Esophagus muscularis mucosa (tissue), 4 donors: ENCODE results near the gene LANCL2. TPM values are rescaled to one million over a fixed set of nuclear protein-coding genes. Genes with fewer than 3 reads are reported as not detected.
A peak's percentile ranks its signal among the peaks of the same experiment; 100 is the strongest.

Experiments used
- DNase-seq: peaks from one replicate; pipeline ENCODE4 v3.0.0-alpha.2; 2017; ENCODE audit errors: extremely low spot score
- H3K27ac ChIP-seq, 4 donors: fragments of 200-600 bp; sonication (generic); replicated peaks in 1 of 4; 1 replicate in 3 of 4; 2 replicates in 1 of 4; pipeline ENCODE4 v1.5.1; 2016 to 2019; ENCODE audit warnings: mild to moderate bottlenecking in 1 of 4
- H3K27me3 ChIP-seq, 4 donors: fragments of 200-600 bp; sonication (generic); one replicate each; pipeline versions ENCODE4 v1.5.1 to v1.6.0; 2016 to 2019
- H3K36me3 ChIP-seq, 4 donors: fragments of 200-600 bp; sonication (generic); one replicate each; pipeline ENCODE4 v1.5.1; 2016 to 2019
- H3K4me1 ChIP-seq, 4 donors: fragments of 200-600 bp; sonication (generic); one replicate each; pipeline ENCODE4 v1.5.1; 2016 to 2019
- H3K4me3 ChIP-seq, 4 donors: fragments of 200-600 bp; sonication (generic); 1 replicate in 2 of 4; 2 replicates in 2 of 4; pipeline ENCODE4 v1.5.1; 2016 to 2019; ENCODE audit warnings: mild to moderate bottlenecking in 4 of 4, moderate library complexity in 1 of 4
- H3K9me3 ChIP-seq, 4 donors: fragments of 200-600 bp; sonication (generic); 1 replicate in 3 of 4; 2 replicates in 1 of 4; pipeline ENCODE4 v1.5.1; 2016 to 2019
- EP300 ChIP-seq: sonication (generic); formaldehyde crosslinking; IDR thresholded peaks from one replicate; pipeline ENCODE4 v1.6.1; 2017; ENCODE audit warnings: antibody characterized with exemption
- POLR2A ChIP-seq: fragments of 450-650 bp; IDR thresholded peaks from one replicate; pipeline ENCODE4 v1.6.1; 2017; ENCODE audit warnings: antibody characterized with exemption, moderate library complexity, mild to moderate bottlenecking, low read depth
- POLR2AphosphoS5 ChIP-seq, 2 donors: sonication (generic); formaldehyde crosslinking; IDR thresholded peaks; one replicate each; pipeline ENCODE4 v1.6.1; 2017; ENCODE audit warnings: antibody characterized with exemption in 2 of 2
- WGBS: methylation state at CpG from one replicate; pipeline ENCODE4 v1.1.5; 2018; 5-methylcytosine and 5-hydroxymethylcytosine counted together
- intact Hi-C: fragments of 100-400 bp; cut with DNase I; formaldehyde crosslinking; loops from one replicate; pipeline ENCODE4 v1.15.1; 2023
- total RNA-seq, 4 donors: library from RNA; depleted of rRNA; stranded (reverse); fragments of >200 nt; gene quantifications; one replicate each; pipeline versions ENCODE4 v1.1.0 to v1.2.1, GENCODE V29; 2016
- TF ChIP-seq, protein P1 (sequence below), 3 experiments: fragments of 200-600 bp in 2 of 3; fragments of 450-650 bp in 1 of 3; sonication (generic) in 2 of 3; IDR thresholded peaks; one replicate each; pipeline ENCODE4 v1.5.1; 2017 to 2019; ENCODE audit warnings: antibody characterized with exemption in 3 of 3, mild to moderate bottlenecking in 2 of 3, moderate library complexity in 1 of 3

The LANCL2 gene
- total RNA-seq, 4 donors from 2014 or later = 10.0 to 11.8 (median 10.7) TPM

DNA sequence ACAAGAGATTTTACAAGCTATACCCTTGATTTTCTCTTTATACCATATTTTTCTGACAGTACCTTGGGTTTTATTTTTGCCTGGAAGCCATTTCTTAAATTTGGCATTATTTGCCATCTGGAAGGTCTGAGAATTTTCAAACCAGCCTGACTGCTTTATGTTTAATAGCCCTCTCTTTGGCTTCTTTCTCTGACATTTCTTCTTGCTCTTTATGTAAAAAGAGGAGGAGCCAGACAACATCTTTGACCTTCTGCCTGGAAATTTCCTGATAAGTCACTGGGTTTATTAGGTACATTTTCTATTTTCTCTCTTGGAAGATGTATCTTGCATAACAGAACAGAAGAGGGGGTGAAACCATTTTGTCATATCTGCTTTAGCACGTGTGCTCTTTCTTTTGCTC lies 79.6 kb downstream of the LANCL2 start:
- 83% methylated on average over 1 of the region's 1 CpG for WGBS
- Histone ChIP-seq H3K4me1 (no peaks in the 10 kb centered on the region), H3K27me3 (peaks cover 0 to 15% (median 0%) of the 10 kb centered on the region in 4 donors), H3K9me3 (no peaks in the 10 kb centered on the region), H3K36me3 (no peaks in the 10 kb centered on the region), H3K27ac (no peak overlapping the region), H3K4me3 (no peak overlapping the region)
- no peak for DNase-seq
- intact Hi-C loops = no loop called here
- TF ChIP-seq POLR2A = no peak
- TF ChIP-seq, protein P1, sequence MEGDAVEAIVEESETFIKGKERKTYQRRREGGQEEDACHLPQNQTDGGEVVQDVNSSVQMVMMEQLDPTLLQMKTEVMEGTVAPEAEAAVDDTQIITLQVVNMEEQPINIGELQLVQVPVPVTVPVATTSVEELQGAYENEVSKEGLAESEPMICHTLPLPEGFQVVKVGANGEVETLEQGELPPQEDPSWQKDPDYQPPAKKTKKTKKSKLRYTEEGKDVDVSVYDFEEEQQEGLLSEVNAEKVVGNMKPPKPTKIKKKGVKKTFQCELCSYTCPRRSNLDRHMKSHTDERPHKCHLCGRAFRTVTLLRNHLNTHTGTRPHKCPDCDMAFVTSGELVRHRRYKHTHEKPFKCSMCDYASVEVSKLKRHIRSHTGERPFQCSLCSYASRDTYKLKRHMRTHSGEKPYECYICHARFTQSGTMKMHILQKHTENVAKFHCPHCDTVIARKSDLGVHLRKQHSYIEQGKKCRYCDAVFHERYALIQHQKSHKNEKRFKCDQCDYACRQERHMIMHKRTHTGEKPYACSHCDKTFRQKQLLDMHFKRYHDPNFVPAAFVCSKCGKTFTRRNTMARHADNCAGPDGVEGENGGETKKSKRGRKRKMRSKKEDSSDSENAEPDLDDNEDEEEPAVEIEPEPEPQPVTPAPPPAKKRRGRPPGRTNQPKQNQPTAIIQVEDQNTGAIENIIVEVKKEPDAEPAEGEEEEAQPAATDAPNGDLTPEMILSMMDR (IDR thresholded peaks at IDR 0.05) = no peak
- TF ChIP-seq POLR2AphosphoS5 (IDR thresholded peaks at IDR 0.05) = no peak
- TF ChIP-seq EP300 = no peak

DNA sequence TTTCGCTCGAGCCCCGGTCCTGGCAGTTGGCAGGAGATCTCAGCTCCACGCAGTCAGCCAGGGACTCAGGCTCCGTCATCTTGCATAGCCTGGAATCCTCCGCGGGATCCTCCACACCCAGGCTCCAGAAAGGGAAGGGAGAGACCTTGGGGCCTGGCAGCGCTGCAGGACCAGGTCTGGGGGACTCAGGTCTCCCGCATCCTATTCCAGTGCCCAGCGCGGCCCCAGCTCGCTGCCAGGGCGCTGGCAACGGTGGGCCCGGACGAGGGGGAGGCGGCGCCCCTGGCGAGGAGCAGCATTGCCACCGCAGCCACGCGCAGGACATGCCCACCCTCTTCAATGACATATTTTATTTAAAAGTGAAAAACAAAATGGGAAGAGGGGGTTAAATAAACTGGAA lies 83.4 kb downstream of the LANCL2 start:
- H3K36me3 ChIP-seq = no peaks in the 10 kb centered on the region
- H3K9me3 ChIP-seq = no peaks in the 10 kb centered on the region
- H3K27me3 ChIP-seq = peaks cover 0 to 18% (median 0%) of the 10 kb centered on the region in 4 donors
- H3K27ac ChIP-seq = no peak overlapping the region
- WGBS = 86% methylated on average over 19 of the region's 22 CpGs
- TF ChIP-seq, protein P1 (IDR thresholded peaks at IDR 0.05) = no peak
- TF ChIP-seq EP300 (no peak), POLR2AphosphoS5 (IDR thresholded peaks at IDR 0.05) (no peak), POLR2A (no peak)
- intact Hi-C loops = no loop called here
- H3K4me1 ChIP-seq = no peaks in the 10 kb centered on the region
- DNase-seq = no peak
- no peak overlapping the region for H3K4me3 ChIP-seq

DNA sequence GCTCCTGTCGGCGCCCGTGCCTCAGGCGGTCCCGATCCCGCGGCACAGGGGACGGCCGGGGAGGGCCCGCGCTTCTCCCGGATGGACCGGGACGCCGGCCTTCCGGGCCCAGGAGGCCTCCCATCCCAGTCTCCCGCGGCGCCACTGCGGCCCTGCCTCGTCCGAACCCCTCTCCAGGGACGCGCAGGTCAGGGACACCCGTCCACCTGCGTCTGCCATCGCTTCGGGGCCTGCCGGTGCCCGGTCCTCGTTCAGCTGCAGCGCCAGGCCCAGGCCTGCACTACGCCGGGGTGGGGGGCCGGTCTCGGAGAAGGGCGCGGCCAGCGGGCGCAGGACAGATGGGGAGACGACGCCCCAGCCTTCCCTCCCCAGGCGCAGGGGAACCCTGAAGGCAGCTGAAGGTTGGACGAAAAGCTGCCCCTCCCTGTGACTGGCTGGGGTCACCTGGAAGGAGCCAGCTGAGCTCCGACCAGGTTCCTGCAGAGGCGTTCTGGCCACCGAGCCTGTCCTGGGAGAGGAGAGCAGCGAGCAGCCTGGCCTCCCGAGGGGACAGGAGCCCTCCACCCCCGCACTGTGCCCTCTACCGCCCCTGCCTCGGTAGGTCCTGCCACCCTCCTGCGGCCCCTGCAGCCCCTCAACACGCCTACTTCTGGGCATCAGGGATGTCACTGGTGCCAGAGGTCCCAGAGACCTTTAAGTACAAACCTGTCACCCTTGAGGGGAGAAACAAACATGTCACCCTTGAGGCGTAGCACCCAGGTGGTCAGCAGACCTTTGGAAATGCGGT lies 84.3 kb downstream of the LANCL2 start:
- WGBS = 58% methylated on average over 12 of the region's 56 CpGs

DNA sequence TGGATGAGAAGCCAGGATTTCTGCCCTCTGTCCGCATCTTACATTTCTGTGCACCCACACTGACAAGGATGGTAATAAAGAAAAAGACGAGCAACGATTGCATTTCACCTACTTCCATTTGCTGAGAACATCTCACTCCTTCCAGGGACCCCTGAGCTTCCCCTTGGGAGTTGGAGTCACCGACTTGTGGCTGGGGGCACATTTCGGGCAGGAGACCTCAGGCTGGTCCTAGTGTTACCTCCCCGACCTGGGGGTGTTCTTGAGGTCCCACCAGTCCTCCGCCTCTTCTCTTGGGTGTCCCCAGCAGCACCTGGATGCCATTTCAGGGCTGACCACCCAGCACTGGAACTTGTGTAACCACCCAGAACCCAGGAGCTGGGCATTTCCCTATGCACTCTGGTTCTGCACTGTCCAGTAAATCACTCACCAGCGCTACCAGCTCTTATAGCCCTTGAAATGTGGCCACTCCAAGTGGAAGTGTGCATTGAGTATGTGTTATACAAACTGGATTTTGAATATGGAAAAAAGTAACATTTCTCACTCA lies 84.9 kb downstream of the LANCL2 start:
- Histone ChIP-seq H3K27me3 (peaks cover 0 to 18% (median 0%) of the 10 kb centered on the region in 4 donors), H3K9me3 (no peaks in the 10 kb centered on the region), H3K4me1 (no peaks in the 10 kb centered on the region), H3K36me3 (no peaks in the 10 kb centered on the region), H3K27ac (no peak overlapping the region), H3K4me3 (no peak overlapping the region)
- peak; percentile 70 for DNase-seq
- TF ChIP-seq POLR2AphosphoS5 (IDR thresholded peaks at IDR 0.05) (no peak), EP300 (no peak), POLR2A (no peak)
- TF ChIP-seq, protein P1 (IDR thresholded peaks at IDR 0.05) = no peak
- 97% methylated on average over 7 of the region's 8 CpGs for WGBS
- intact Hi-C loops = no loop called here

More for the DNA sequence above, 84.3 kb downstream of the LANCL2 start:
- H3K4me3 ChIP-seq = no peak overlapping the region
- DNase-seq = peak; percentile 81
- H3K36me3 ChIP-seq = no peaks in the 10 kb centered on the region
- peaks cover 0 to 18% (median 0%) of the 10 kb centered on the region in 4 donors for H3K27me3 ChIP-seq
- no peaks in the 10 kb centered on the region for H3K9me3 ChIP-seq
- no peak for TF ChIP-seq POLR2A
- TF ChIP-seq EP300 = no peak
- no peak for TF ChIP-seq POLR2AphosphoS5 (IDR thresholded peaks at IDR 0.05)
- TF ChIP-seq, protein P1 (IDR thresholded peaks at IDR 0.05) = no peak
- no peak overlapping the region for H3K27ac ChIP-seq
- H3K4me1 ChIP-seq = no peaks in the 10 kb centered on the region
- intact Hi-C loops = no loop called here
